Stomach smooth muscle (tissue), 2 donors: Measurements from ENCODE around the gene PRKRIP1.
A peak's percentile ranks its signal among the peaks of the same experiment; 100 is the strongest.

ENCODE experiments used
- H3K27ac ChIP-seq: one replicate; pipeline ENCODE4 v1.7.0; 2013; ENCODE audit warnings: mild to moderate bottlenecking, low read length, inconsistent platforms
- H3K27me3 ChIP-seq, 2 donors: one replicate each; pipeline ENCODE4 v1.7.0; 2013; ENCODE audit warnings: low read length in 2 of 2; ENCODE audit not compliant: insufficient read depth in 2 of 2, control insufficient read depth in 1 of 2
- H3K36me3 ChIP-seq, 2 donors: one replicate each; pipeline ENCODE4 v1.7.0; 2013; ENCODE audit warnings: low read length in 2 of 2; ENCODE audit not compliant: control insufficient read depth in 2 of 2, insufficient read depth in 2 of 2
- H3K4me1 ChIP-seq: one replicate; pipeline ENCODE4 v1.7.0; 2013; ENCODE audit warnings: low read length; ENCODE audit not compliant: control insufficient read depth, insufficient read depth
- H3K4me3 ChIP-seq, 2 donors: one replicate each; pipeline ENCODE4 v1.7.0; 2013; ENCODE audit warnings: low read length in 2 of 2
- H3K9ac ChIP-seq, 2 donors: one replicate each; pipeline ENCODE4 v1.7.0; 2013; ENCODE audit warnings: low read length in 2 of 2, mild to moderate bottlenecking in 1 of 2
- H3K9me3 ChIP-seq, 2 donors: one replicate each; pipeline ENCODE4 v1.7.0; 2013; ENCODE audit warnings: low read length in 2 of 2; ENCODE audit not compliant: control insufficient read depth in 2 of 2
- donor health status: healthy.
- donor health status: Pancreatic carcinoma.

PRKRIP1 gene

GRCh38 chr7:102431617-102432298 lies 35.6 kb downstream of the PRKRIP1 start:
- Histone ChIP-seq H3K4me3 (no peak overlapping the region), H3K36me3 (peaks cover 0 to 1% of the 10 kb centered on the region in 2 donors), H3K27ac (no peak overlapping the region), H3K9ac (no peak overlapping the region), H3K9me3 (no peaks in the 10 kb centered on the region), H3K27me3 (no peaks in the 10 kb centered on the region), H3K4me1 (peaks cover 12% of the 10 kb centered on the region)

- Histone ChIP-seq H3K27ac (no peak overlapping the region), H3K36me3 (no peaks in the 10 kb centered on the region), H3K9ac (peak overlapping the region in 1 of 2 donors; percentile 42), H3K27me3 (no peaks in the 10 kb centered on the region), H3K9me3 (no peaks in the 10 kb centered on the region), H3K4me1 (peaks cover 12% of the 10 kb centered on the region), H3K4me3 (peak overlapping the region; percentile 49 to 74)
These were observed 36.5 kb downstream of the PRKRIP1 start for GRCh38 chr7:102432442-102433218.

GRCh38 chr7:102433219-102434038 lies 37.3 kb downstream of the PRKRIP1 start, which contains the start of gene ORAI2:
ORAI2 (plus strand) TSS chr7:102433575; CDS start chr7:102438957, 5,382 bp downstream.
- Histone ChIP-seq H3K27ac (no peak within 1 kb of the TSS), H3K9ac (peak within 1 kb of the TSS; percentile 51 to 69), H3K36me3 (no peaks in the 10 kb centered on the region), H3K4me3 (peak within 1 kb of the TSS; percentile 64 to 74), H3K4me1 (peaks cover 12% of the 10 kb centered on the region), H3K27me3 (no peaks in the 10 kb centered on the region), H3K9me3 (no peaks in the 10 kb centered on the region)

- Histone ChIP-seq H3K4me1 (peaks cover 12% of the 10 kb centered on the region), H3K27ac (no peak overlapping the region), H3K9me3 (no peaks in the 10 kb centered on the region)
These were observed 37.9 kb downstream of the PRKRIP1 start for GRCh38 chr7:102434039-102434486.

GRCh38 chr7:102436118-102436517 lies 40.0 kb downstream of the PRKRIP1 start:
- H3K36me3 ChIP-seq: no peaks in the 10 kb centered on the region
- H3K9ac ChIP-seq: no peak overlapping the region
- H3K9me3 ChIP-seq: no peaks in the 10 kb centered on the region

More at GRCh38 chr7:102434039-102434486, 37.9 kb downstream of the PRKRIP1 start:
- Histone ChIP-seq H3K4me3 (peak overlapping the region; percentile 64 to 74), H3K36me3 (no peaks in the 10 kb centered on the region), H3K27me3 (no peaks in the 10 kb centered on the region), H3K9ac (peak overlapping the region; percentile 51 to 69)

GRCh38 chr7:102439963-102440795 lies 44.0 kb downstream of the PRKRIP1 start:
- no peaks in the 10 kb centered on the region for H3K36me3 ChIP-seq
- H3K27ac ChIP-seq: no peak overlapping the region
- H3K4me3 ChIP-seq: no peak overlapping the region
- H3K9ac ChIP-seq: no peak overlapping the region
- no peaks in the 10 kb centered on the region for H3K4me1 ChIP-seq
- no peaks in the 10 kb centered on the region for H3K27me3 ChIP-seq
- H3K9me3 ChIP-seq: no peaks in the 10 kb centered on the region

More at GRCh38 chr7:102436118-102436517, 40.0 kb downstream of the PRKRIP1 start:
- Histone ChIP-seq H3K4me1 (peaks cover 12% of the 10 kb centered on the region), H3K4me3 (no peak overlapping the region), H3K27me3 (no peaks in the 10 kb centered on the region), H3K27ac (no peak overlapping the region)

GRCh38 chr7:102444961-102445673 lies 49.0 kb downstream of the PRKRIP1 start:
- H3K9me3 ChIP-seq: no peaks in the 10 kb centered on the region
- no peak overlapping the region for H3K27ac ChIP-seq
- H3K4me1 ChIP-seq: no peaks in the 10 kb centered on the region
- no peak overlapping the region for H3K4me3 ChIP-seq
- H3K27me3 ChIP-seq: no peaks in the 10 kb centered on the region
- H3K9ac ChIP-seq: no peak overlapping the region
- H3K36me3 ChIP-seq: no peaks in the 10 kb centered on the region

GRCh38 chr7:102445674-102446071 lies 49.5 kb downstream of the PRKRIP1 start:
- no peaks in the 10 kb centered on the region for H3K36me3 ChIP-seq
- no peak overlapping the region for H3K27ac ChIP-seq

GRCh38 chr7:102446387-102447156 lies 50.4 kb downstream of the PRKRIP1 start:
- no peak overlapping the region for H3K27ac ChIP-seq
- H3K36me3 ChIP-seq: no peaks in the 10 kb centered on the region
- no peaks in the 10 kb centered on the region for H3K27me3 ChIP-seq
- no peaks in the 10 kb centered on the region for H3K4me1 ChIP-seq
- H3K4me3 ChIP-seq: no peak overlapping the region
- no peak overlapping the region for H3K9ac ChIP-seq
- H3K9me3 ChIP-seq: no peaks in the 10 kb centered on the region

More at GRCh38 chr7:102445674-102446071, 49.5 kb downstream of the PRKRIP1 start:
- H3K4me3 ChIP-seq: no peak overlapping the region
- no peak overlapping the region for H3K9ac ChIP-seq
- no peaks in the 10 kb centered on the region for H3K27me3 ChIP-seq
- H3K9me3 ChIP-seq: no peaks in the 10 kb centered on the region
- no peaks in the 10 kb centered on the region for H3K4me1 ChIP-seq
